ENCODE measurements around the gene TRAPPC2L.
A peak's percentile ranks its signal among the peaks of the same experiment; 100 is the strongest.

Gene TRAPPC2L

GRCh38 chr16:88839026-88839529 is 17.8 kb upstream of the TRAPPC2L start:
- DNase-seq (ENCODE audit: low read depth): no peak

DNA sequence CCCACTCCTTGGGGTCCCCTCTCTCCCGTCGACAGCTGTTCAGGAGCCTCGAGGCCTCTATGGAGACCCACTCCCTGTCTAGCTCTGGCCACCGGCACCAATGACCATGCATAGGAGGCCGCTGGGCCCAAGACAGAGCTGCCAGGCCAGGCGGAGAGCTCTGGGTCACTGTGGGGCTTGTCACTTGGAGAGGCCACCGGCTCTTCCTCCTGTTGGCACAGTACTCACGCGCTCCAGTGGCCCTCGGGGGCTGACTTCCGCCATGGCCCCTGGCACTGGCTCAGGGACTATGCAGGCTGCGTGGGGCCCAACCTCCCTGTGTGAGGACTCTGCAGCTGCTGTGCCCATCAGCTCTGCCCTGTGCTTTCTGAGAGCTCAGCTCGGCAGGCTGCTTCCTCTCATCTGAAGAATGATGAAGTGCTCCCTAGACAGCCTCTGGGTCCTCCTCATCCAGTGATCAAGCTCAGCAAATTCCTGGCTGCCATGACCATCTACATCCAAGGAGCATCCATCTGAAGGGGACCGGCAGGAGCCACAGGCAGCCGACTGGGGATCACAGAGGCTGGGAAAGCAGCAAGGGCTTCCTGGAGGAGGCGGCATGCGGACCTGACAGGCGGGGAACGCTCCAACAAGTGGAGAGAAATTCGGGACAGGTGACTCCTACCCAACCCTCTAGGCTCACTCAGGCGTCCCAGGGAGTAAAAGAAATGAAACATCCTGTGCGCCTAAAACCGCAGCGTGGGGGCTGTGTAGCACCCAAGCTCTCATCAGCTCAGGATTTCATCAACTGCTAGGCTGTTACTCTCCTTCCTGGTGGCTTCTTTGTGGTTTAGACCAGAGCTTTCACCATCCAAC is 17.0 kb upstream of the TRAPPC2L start:
- DNase-seq (ENCODE audit: low read depth): no peak

GRCh38 chr16:88840600-88841215 is 16.2 kb upstream of the TRAPPC2L start:
- DNase-seq (ENCODE audit: low read depth): no peak

GRCh38 chr16:88841521-88842307 is 15.2 kb upstream of the TRAPPC2L start:
- DNase-seq (ENCODE audit: low read depth): no peak

- no peak for DNase-seq (ENCODE audit: low read depth)
Measured at GRCh38 chr16:88842308-88842756, 14.6 kb upstream of the TRAPPC2L start.

DNA sequence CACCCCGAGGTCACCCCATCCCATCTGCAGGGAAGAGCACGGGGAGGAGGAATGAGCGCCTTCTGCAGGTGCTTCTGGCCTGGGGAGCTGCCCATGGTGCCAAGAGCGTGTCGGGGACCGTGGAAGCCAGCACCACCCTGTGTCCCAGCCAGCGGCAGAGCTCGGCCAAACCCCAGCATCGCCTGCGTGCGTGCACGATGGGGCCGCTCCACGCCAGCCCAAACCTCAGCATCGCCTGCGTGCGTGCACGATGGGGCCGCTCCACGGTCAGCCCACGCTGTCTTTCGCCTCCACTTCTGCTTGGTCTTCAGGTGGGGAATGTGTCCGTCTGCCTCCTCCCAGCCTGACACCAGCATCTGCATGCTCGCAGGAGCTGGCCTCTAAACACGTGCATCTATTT is 14.1 kb upstream of the TRAPPC2L start:
- no peak for DNase-seq (ENCODE audit: low read depth)

GRCh38 chr16:88843256-88843655 is 13.7 kb upstream of the TRAPPC2L start:
- DNase-seq (ENCODE audit: low read depth): no peak

DNA sequence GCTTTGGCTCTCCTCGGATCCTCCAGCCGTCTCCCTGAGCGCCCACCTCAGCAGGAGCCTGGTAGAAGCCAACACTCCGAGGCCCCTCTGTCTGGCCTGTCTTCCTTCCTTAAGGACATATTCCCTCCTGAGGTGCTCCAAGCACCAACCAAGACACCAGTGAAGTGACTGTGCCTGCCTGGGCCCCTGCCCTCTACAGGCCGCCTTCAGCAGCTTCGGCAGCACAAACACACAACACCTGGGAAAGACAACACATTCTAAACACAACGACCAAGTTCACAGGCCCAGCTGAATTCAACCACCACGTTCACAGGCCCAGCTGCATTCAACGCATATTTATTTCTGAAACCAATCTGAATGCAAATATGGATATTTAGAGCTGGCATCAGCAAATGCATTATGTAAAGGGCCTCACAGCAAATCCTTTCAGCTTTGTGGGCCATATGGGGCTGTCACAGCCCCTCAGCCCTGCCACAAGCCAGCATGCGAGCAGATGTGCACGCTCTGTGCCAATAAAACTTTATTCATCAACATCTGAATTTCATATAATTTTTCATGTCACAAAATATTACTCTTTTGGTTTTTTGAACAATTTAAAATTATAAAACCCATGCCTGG is 12.4 kb upstream of the TRAPPC2L start:
- DNase-seq (ENCODE audit: low read depth): no peak

- DNase-seq (ENCODE audit: low read depth): no peak
Measured at GRCh38 chr16:88846088-88846487, 10.8 kb upstream of the TRAPPC2L start.

DNA sequence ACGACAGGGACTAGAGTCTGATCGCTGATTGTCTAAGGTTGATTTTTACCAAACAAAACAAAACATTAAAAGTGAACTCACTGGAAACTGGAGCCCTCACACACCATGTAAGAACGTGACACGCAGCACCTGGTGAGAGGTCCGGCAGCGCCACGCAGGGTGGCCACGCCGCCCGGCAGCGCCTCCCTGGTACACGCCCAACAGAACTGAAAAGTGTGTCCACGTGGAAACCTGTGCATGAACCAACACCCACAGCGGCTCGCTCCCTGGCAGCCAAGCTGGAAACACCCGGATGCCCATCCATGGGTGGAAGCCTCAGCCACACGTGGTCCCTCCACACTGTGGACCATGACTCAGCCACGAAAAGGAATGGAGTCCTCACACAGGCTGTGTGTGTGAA is 9.3 kb upstream of the TRAPPC2L start:
- DNase-seq (ENCODE audit: low read depth): no peak

GRCh38 chr16:88848557-88848956 is 8.4 kb upstream of the TRAPPC2L start:
- no peak for DNase-seq (ENCODE audit: low read depth)

GRCh38 chr16:88850531-88851199 is 6.3 kb upstream of the TRAPPC2L start:
- DNase-seq (ENCODE audit: low read depth): no peak

GRCh38 chr16:88851616-88852015 is 5.3 kb upstream of the TRAPPC2L start:
- DNase-seq (ENCODE audit: low read depth): no peak

DNA sequence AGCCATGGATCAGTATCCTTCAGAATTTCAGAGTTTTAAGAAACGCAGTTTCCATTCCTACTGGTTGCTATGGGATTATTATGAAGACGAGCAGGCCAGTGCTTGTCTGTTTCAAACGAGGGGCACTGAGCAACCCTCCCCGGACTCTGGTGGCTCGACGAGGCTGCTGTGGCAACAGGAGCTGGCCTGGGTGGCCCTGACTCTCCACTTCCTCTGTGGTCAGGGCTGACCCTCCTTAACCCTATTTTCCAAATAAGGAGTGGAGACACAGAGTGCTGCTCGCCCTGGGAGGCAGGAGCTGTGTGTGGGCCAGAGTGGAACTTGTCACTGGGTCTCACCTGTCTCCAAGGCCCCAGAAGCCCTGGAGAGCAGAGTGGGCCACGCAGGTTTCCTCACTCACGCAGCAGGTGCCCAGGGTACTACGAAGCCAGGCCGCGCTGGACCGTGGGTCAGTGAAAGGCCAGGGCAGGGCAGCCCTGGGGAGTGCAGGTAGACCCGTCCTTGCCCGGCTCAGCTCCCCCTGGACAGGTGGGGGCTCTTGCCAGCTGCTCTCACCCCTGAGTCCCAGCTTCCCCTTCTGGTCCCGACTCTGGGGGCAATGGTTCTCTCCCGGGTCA is 3.5 kb upstream of the TRAPPC2L start:
- no peak for DNase-seq (ENCODE audit: low read depth)

DNA sequence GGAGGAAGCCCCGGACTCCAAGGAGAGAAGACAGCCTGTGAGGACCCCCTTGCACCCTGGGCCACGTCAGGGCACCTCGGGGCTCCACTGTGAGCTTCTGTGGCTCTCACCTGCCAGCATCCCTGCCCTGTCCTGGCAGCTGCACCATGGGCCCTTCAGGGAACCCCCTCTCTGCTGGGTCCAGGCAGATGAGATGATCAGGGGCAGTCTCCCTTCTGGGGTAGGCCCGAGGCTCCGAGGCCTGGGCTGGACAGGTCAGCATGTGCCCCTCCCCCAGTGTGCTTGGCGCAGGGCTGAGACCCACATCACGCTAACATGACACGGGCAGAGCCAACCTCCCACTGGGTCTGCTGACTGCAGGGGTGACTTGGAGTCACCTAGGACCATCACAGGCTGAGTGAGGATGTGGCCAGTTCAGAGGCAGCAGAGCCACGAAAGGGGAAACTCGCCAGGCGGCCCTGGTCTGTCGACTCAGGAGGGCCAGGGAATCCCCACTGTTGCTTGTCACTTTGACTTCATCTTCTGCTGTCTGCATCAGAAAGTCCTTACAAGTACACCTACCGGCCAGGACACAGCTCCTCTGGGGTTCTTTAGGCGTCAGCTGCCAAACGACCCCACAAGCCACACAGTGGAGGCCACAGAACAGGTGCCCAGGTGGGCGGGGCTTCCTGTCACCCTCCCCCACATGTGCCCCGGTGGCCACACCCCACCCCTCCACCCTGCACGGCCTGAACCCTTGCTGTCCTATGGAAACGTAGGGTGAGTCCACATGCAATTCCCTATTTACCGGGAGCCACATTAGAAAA is 2.4 kb upstream of the TRAPPC2L start:
- no peak for DNase-seq (ENCODE audit: low read depth)

DNA sequence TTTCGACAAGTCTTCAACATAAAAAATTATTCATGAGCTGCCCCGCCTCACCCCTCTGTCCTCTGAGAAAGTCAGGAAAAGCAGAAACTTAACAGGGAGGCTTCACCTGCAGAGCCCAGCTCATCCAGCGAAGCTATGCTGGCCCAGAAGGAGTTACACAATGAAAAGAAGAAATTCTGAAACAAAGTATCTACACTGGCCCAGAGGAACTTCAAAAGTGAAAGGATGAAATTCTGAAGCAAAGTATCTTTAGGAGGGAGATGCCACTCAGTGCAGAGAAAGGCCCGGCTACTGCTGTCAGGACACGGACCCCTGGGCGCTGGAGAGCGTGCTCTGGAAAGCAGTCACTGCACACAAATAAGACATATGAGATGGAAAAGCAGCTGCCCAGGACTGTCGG is 1.8 kb upstream of the TRAPPC2L start:
- DNase-seq (ENCODE audit: low read depth): no peak

DNA sequence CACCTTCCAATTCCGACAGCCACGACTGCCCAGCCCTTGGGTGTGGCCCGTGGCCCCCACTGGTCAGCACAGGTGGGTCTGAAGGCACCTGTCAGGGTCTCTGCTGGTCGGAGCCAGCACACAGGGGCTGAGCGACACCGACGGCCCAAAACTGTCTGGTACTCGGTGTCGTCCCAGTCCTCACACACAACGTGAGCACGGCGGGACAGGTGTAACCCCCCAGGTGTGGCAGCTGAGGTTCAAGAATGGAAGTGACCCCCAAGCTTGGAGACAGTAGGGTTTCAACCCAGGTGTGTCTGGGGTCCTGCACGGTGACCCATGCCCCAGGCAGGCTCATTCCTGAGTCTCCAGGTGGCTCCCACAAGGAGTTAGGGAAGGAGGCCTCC is 1.2 kb upstream of the TRAPPC2L start:
- no peak for DNase-seq (ENCODE audit: low read depth)

DNA sequence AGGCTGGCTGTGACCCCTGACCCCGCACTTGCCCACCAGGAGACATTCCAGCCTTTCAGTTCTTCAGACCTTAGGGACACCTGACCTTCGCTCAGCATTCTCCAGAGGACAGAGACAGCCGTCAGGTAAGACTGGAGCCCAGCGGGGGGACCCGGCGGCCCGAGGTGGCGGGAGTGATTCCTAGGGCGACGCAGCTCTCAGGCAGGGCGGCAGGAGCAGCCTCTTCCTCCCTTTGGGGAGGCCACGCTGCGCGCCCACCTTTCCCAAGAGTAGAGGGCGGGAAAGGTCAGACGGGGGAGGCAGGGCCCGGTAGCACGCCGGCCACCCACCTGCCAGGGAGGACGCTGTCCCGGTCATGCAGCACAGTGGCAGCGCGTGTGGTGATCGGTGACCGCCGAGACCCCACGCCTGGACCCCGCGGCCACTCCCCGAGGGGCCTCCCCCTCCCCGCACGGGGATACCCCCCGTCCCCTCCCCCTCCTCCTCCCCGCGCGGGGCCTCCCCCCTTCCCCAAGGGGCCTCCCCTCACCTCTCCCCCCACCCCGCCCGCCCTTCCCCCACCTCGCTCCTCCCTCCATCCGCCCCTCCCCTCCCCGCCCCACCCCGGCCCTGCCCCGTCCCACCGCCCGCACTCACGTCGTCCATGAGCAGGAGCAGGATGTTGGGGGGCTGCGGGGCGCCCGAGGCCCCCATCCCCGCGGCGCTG is 652 bp upstream of the TRAPPC2L start:
- no peak for DNase-seq (ENCODE audit: low read depth)

- DNase-seq (ENCODE audit: low read depth): peak; percentile 34
Measured at GRCh38 chr16:88857728-88858339, 907 bp downstream of the TRAPPC2L start.

Measured in non-pigmented ciliary epithelial cell (primary cell).